Bone marrow (tissue), 2 donors: Measurements from ENCODE around the gene ASAP2.
"Not testable (repeated sequence)": the region's sequence is repeated elsewhere in the genome, so short reads cannot be mapped to it uniquely, and the experiment has no call there.

ENCODE experiments used
- DNase-seq, 2 donors: peaks; one replicate each; lab custom pipeline; 2025; lab: John Stamatoyannopoulos, UW

Gene ASAP2

GRCh38 chr2:9380702-9381628 lies 174.4 kb downstream of the ASAP2 start:
- DNase-seq: no peak

- DNase-seq: no peak
Observed at GRCh38 chr2:9382604-9383235, 176.1 kb downstream of the ASAP2 start.

DNA sequence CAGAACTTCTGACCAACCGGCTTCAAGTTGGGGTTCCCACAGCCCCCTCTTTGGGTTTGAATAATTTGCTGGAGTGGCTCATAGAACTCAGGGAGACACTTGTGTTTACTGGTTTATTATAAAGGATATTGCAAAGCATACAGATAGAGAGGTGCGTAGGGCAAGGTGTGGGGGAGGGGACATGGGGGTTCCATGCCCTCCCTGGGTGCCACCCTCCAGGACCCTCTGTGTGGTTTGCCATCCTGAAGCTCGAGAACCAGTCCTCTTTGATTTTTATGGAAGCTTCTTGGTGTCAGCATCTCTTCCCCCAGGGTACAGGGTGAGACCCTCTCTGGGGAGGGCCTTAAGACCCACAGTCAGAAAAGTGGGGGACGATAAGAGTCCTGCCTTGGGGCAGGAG lies 177.9 kb downstream of the ASAP2 start:
- no peak for DNase-seq

DNA sequence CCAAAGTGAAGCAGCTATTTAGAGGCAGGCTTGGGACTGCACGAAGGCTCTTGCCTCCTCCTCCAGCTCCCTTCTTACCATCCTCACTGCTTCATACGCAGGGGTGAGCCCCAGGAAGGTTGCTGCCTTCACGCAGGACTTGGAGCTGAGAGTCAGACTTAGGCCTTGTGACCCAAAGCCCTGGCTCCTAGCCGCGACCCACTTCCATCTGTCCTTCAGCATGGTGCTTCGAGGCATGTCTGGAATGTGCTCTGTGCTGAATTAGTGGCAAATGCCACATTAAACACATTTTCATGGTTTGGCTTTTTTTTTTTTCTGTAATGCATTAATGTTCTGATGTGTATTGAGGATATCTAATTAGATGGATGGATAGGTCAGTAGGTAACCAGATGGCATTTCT lies 179.2 kb downstream of the ASAP2 start:
- DNase-seq: no peak

GRCh38 chr2:9388199-9388681 lies 181.6 kb downstream of the ASAP2 start:
- DNase-seq: no peak

- DNase-seq: no peak
Observed at GRCh38 chr2:9388950-9389911, 182.6 kb downstream of the ASAP2 start.

DNA sequence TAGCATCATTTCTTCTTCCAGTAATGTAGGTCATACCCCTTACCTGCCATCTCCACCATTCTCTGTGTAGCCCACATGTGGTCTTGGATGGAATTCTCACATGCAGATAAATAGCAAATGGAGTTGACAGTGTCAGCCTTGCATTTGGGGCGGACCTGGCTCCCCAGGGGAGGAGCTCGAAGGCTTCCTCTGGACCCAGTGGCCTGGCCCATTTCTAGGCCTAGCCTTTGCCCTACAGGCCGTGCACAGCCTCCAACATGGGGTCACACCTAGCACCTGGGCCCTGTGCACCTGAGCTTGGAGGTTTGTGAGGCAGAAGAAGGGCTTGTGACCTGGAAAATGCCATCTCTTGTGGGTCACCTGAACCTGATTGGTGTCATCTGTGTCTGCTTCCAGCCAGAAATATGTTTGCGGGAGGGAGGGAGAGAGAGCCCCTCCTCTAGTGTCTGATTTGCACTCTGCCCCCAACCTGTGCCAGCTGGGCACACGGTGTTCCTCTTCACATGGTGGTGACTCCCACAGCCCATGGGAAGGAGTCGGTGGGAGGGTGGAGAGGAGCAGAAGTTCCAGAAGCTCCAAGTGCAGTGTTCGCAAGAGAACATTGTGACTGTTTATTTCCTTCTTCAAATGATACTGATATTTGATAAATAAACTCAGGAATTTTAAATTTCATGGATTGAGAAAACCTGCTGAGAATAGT lies 183.7 kb downstream of the ASAP2 start:
- DNase-seq: no peak

DNA sequence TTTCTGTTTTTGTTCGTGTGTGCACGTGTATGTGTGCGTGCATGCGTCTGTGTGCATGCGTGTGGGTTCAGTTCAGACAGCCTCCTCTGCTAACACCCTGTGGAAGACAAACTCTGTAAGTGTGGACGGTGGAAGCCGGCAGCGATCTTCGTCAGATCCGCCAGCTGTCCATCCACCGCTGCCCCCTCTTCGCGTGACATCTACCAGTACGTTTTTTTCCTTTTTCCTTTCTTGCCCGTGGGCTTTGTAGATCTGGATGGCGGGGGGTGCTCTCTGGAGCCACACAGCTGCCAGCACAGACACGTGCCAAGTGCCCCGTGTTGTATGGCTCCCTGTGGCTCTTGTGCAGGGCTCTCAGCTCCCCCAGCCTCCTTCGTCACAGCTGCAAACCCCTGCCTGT lies 184.4 kb downstream of the ASAP2 start:
- no peak for DNase-seq

DNA sequence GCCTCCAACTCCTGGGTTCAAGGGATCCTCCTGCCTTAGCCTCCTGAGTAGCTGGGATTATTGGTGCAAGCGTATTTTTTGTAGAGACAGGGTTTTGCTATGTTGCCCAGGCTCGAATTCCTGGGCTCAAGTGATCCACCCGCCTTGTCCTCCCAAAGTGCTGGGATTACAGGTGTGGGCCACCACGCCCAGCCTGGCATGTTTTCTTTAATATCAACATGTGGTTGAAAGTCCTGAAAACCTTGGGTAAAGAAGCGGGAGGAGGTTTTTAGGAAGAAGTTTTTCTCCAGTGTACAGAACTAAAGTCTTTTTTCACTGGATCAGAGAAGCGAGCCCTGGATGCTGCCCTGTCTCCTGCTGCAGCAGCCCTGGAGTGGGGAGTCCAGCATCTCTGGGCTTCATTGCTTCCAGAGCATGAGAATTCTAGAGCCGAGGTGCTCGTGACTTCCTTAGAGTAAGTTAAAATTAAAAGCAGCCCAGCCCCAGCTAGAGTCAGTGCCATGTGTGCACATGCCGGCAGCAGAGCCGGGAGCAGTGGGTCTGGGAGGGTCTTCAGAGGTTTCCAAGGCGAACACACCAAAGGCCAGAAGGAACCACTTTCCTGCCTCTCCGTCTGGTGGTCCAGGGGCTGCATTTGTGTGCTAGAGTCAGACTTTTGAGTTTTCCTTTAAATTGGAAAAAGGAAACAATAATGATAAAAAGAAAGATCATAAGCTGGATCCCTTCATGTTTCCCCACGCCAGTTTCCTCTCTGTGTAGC lies 185.5 kb downstream of the ASAP2 start:
- no peak for DNase-seq

- no peak for DNase-seq
Observed at GRCh38 chr2:9392898-9393765, 186.5 kb downstream of the ASAP2 start.

DNA sequence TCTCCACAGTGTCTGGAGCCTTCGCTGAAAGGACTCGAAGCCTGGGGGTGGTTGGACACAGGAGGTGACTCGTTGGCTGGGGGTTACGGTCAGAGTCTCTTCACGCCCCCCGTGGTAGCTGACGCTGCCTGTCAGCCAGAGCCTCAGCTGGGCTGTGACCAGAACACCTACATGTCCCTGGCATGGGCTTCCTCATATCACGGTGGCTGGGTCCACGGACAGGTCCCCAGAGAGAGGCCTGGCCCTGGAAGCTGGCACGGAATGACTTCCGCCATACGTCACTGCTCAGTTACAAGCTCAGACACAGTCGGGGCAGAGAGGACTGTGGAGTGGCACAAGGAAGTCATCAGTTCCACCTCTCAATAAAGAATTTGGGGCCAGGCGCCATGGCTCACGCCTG lies 188.2 kb downstream of the ASAP2 start:
- DNase-seq: no peak

DNA sequence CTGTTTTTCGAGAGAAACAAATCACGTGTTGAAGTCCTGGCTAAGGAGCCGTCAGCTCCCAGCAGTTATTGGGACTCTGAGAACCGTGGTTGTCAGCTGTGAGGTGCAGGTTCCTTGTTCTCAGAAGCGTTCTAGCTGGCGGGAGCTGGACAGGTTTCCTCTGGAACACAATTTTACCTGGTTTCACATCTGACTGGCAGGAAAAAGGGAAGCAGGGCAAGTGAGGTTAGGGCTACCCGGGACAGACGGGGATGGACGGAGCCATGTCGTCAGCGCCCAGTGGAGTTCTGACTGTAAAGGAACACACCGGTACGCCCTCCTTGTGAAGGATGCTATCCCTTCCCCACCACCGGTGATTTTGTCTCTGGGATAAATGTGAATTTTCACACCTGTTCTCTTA lies 190.6 kb downstream of the ASAP2 start:
- no peak for DNase-seq

DNA sequence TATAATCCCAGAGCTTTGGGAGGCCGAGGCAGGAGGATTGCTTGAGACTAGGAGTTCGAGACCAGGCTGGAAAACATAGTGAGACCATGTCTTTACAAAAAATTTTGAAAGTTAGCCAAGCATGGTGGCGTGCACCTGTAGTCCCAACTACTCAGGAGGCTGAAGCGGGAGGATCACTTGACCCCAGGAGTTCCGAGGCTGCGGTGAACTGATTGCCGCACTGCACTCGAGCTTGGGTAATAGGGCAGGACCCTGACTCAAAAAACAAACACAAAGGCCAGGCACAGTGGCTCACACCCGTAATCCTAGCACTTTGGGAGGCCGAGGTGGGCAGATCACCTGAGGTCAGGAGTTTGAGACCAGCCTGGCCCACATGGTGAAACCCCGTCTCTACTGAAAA lies 191.6 kb downstream of the ASAP2 start:
- DNase-seq: not testable (repeated sequence)

DNA sequence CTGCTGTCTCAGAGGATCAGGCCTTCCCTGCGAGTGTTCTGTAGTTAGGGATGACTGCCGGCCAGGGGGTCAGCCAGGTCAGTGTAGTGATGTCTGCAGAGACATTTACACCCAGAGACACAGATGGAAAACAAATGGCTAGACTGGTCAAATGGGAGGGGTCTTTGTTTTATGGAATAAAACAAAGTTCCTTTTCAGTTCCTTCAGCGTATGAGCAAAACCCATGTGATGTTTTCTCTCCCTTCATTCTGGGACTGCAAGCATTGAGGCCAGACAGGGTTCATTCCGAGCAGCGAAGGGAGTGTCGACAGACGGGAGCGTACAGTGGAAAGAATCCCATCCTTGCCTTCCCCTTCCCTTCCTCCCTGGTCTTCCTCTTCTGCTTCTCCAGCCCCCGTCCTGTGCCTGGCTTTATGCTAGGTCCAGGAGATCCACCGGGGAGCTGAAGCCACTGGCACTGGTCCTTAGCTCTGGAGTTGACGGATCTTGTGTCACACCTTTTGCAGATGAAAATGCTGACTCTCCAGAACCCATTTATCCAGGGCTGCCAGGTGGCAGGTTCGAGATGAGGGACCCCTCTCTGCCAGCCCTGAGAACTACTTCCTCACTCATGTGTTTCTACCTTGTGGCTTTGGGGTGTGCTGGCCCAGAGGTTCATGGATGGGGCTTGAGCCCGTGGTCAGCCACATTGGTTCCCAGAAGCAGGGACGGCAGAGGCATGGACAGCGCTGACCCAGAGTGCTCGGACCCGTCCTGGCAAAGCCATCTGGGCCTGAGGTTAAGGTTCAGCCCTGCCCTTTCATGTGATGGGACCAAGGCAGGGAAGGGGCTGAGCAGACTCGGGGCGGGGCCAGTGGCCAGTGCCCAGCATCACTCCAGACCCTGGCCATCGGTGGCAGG lies 192.5 kb downstream of the ASAP2 start:
- DNase-seq: no peak

DNA sequence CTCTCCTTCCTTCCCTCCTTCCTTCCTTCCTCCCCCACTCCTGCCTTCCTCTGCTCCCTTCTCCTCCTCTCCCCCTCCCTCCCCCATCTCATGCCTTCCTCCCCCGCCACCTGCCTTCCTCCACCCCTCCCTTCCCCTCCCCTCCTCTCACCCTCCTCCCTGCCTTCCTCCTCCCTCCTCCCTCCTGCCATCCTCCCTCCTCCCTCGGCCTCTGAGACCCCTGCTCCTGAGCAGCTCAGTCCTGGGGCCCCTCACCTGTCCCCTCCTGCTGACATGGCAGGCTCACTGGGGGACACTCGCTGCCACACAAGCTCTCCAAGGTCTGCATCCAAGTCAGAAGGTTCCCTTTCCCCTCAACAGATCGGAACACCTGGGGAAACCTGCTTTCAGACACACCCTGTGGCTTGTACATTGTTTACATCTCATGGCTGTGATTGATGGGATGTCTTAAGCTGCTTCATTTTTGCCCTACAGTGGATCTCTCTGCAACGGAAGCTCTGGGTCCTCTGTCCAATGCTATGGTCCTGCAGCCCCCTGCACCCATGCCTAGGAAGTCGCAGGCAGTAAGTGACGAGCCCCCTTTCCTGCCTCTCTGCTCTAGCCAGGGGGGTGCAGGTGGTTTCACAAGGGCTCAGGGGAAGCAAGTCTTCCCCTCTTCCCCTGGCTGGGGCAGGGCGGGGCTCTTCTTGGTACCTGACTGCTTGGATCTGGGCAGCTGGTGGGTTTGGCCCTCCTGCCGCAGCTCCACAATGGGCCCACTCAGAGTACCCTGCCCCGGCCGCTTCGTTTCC lies 193.9 kb downstream of the ASAP2 start:
- DNase-seq: no peak

GRCh38 chr2:9401059-9401547 lies 194.5 kb downstream of the ASAP2 start:
- DNase-seq: no peak

DNA sequence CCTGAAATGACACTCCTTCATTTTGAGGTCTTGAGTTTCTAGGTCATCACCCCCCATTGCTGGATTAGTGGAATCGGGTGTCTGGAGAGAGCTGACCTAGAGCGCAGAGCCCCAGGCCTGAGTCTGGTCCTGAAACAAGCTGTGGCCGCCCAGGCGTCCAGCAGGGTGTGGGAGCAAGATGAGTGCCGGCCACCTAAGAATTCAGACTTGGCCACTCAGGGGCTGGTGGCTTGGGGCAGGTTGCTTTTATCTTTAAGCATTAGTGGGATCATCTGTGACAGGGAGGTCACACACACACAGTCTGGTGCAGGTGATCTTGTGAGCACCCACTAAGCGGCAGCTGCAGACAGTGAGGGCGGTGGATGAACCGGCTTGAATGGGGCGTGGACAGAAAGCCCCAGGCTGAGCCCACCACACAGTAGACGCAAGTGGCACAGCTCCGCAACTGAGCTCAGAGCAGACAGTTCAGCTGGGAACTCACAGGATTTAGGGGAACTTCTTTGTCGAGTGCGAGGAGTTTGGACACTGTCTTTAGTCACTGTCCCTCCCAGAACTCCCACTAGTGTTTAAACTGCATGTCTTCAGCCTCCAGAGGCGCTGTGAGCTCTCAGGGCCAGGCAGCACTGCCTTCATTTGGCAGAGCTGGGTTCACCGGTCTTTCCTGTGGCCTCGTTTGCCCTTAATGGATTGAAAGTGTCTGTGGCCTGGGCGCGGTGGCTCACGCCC lies 195.2 kb downstream of the ASAP2 start:
- DNase-seq: no peak
